Chondrocyte (in vitro differentiated cells): ENCODE data around the gene PPP1R3C. TPM values are rescaled to one million over a fixed set of nuclear protein-coding genes. Genes with fewer than 3 reads are reported as not detected.
A peak's percentile ranks its signal among the peaks of the same experiment; 100 is the strongest.

Source experiments
- DNase-seq: peaks from one replicate; pipeline ENCODE4 v3.0.0; 2021; ENCODE audit warnings: mixed read lengths, low spot score
- H3K27ac Mint-ChIP-seq: one replicate; pipeline ENCODE4 v1.8.0; 2021; ENCODE audit warnings: mild to moderate bottlenecking, moderate library complexity, mixed read lengths; ENCODE audit not compliant: unreplicated experiment
- H3K27me3 Mint-ChIP-seq: 2 replicates; pipeline ENCODE4 v1.8.0; 2021; ENCODE audit warnings: low read depth, mixed read lengths
- H3K36me3 Mint-ChIP-seq: 2 replicates; pipeline ENCODE4 v1.8.0; 2021; ENCODE audit warnings: low read depth, mixed read lengths
- H3K4me1 Mint-ChIP-seq: 2 replicates; pipeline ENCODE4 v1.8.0; 2021; ENCODE audit warnings: low read depth, mild to moderate bottlenecking, mixed read lengths
- H3K4me3 Mint-ChIP-seq: one replicate; pipeline ENCODE4 v1.8.0; 2021; ENCODE audit warnings: mild to moderate bottlenecking, moderate library complexity, mixed read lengths; ENCODE audit not compliant: unreplicated experiment
- H3K9me3 Mint-ChIP-seq: 2 replicates; pipeline ENCODE4 v1.8.0; 2021; ENCODE audit warnings: low read depth, mixed read lengths
- total RNA-seq: library from RNA; stranded (reverse); gene quantifications from 3 replicates; pipeline ENCODE4 v1.2.1, GENCODE V29; 2021
- TF ChIP-seq, protein P1 (sequence below): fragments of 200-600 bp; sonication (generic); IDR thresholded peaks from 2 replicates; pipeline ENCODE4 v1.5.0; 2021; ENCODE audit warnings: antibody characterized with exemption, mild to moderate bottlenecking, moderate library complexity

Gene PPP1R3C
- total RNA-seq, 1 donor from 2014 or later: 39.0 TPM

DNA sequence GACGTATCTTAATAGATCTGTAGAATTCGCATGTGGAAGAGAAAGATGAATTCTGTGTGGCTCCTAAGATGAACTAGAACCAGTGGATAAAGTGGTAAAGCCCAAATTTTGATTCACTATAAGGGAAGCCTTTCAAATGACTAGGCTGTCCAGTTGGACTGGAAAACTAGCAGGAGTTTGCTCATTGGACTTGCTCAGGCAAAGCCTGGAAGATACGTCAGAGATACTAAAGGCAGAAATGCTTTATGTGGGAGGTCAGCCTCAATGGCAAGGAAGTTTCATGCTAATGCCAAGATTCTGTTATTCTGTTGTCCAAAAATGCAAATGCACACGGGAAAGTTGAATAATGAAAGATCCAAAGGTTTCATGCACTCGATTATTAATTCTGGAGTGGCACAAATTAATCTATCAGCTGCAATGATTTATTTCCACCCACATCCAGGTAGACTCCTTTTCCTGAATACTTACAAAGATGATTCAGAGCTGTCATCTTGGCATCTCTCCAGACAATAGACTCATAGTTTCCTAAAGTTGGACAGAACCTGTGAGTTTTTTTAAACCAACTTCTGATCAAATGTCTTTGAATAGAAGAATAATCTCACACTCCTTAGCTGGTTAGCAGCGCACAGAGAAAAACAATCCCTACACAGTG, 20.5 kb upstream of the PPP1R3C start:
- Mint-ChIP-seq H3K9me3 (peaks cover 21% of the 10 kb centered on the region), H3K27me3 (no peaks in the 10 kb centered on the region), H3K4me1 (peaks cover 31% of the 10 kb centered on the region), H3K4me3 (no peak overlapping the region), H3K36me3 (peaks cover 8% of the 10 kb centered on the region), H3K27ac (peak overlapping the region; percentile 71)
- TF ChIP-seq, protein P1, sequence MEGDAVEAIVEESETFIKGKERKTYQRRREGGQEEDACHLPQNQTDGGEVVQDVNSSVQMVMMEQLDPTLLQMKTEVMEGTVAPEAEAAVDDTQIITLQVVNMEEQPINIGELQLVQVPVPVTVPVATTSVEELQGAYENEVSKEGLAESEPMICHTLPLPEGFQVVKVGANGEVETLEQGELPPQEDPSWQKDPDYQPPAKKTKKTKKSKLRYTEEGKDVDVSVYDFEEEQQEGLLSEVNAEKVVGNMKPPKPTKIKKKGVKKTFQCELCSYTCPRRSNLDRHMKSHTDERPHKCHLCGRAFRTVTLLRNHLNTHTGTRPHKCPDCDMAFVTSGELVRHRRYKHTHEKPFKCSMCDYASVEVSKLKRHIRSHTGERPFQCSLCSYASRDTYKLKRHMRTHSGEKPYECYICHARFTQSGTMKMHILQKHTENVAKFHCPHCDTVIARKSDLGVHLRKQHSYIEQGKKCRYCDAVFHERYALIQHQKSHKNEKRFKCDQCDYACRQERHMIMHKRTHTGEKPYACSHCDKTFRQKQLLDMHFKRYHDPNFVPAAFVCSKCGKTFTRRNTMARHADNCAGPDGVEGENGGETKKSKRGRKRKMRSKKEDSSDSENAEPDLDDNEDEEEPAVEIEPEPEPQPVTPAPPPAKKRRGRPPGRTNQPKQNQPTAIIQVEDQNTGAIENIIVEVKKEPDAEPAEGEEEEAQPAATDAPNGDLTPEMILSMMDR: no peak
- no peak for DNase-seq

GRCh38 chr10:91652364-91652763, 19.5 kb upstream of the PPP1R3C start:
- peaks cover 31% of the 10 kb centered on the region for H3K4me1 Mint-ChIP-seq
- H3K36me3 Mint-ChIP-seq: peaks cover 14% of the 10 kb centered on the region
- peak overlapping the region; percentile 7 for H3K4me3 Mint-ChIP-seq
- H3K9me3 Mint-ChIP-seq: peaks cover 21% of the 10 kb centered on the region
- TF ChIP-seq, protein P1: no peak
- no peak for DNase-seq
- peak overlapping the region; percentile 76 for H3K27ac Mint-ChIP-seq
- H3K27me3 Mint-ChIP-seq: no peaks in the 10 kb centered on the region

DNA sequence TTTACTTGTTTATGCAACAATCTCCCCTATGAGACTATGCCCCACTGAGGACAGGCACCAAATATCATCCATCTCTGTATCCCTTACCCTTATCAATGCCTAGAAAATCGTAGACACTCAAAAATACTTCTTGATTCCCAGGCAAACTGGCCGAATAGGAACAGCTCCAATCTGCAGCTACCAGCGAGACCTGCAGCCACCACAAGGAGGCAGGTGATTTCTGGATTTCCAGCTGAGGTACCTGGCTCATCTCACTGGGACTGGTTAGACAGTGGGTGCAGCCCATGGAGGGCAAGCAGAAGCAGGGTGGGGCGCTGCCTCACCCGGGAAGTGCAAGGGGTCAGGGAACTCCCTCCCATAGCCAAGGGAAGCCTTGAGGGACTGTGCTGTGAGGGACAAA, 10.8 kb upstream of the PPP1R3C start:
- peaks cover 41% of the 10 kb centered on the region for H3K9me3 Mint-ChIP-seq
- H3K4me3 Mint-ChIP-seq: no peak overlapping the region
- H3K27ac Mint-ChIP-seq: peak overlapping the region; percentile 89

DNA sequence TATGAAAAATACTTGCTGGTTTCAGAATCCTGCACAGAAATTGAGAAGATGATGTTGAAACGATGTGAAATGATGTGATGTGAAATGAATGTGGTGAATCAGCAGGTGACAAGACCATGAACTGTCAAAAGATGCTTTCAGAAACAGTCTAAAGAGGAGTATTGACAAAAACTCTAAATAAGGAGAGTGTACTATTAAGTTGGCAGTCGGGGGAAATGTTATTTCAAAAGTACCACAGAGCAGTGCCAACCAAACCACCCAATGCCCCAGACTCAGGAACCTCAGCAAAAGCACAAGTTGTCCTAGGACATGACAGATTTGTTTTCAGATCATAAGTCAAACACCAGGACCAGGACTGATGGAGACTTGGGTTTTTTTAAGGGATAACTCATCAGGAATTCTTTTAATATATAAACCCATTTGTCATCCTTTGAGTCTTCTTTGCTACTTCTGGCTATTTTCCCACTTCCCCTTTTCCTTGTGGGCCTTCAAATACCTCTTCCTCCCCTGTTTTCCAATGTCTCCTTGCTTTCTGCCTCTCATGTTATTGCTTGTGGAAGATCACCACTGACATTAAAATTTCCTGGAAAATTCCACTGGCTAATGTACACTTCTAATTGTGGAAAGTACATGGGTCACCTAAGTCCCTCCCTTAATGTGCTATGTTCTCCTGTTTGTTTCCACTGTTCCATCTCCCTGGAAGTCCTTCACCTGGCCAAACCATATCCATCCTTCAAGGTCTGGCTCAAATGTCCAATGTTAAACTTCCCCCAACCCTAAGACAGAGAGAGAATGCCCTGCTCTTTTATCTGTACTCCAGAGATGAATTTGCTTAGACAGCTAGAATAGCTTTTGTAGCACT, 10.2 kb upstream of the PPP1R3C start:
- Mint-ChIP-seq H3K4me1 (peaks cover 48% of the 10 kb centered on the region), H3K27ac (peak overlapping the region; percentile 89), H3K4me3 (no peak overlapping the region), H3K36me3 (peaks cover 27% of the 10 kb centered on the region), H3K9me3 (peaks cover 34% of the 10 kb centered on the region), H3K27me3 (no peaks in the 10 kb centered on the region)
- no peak for DNase-seq
- TF ChIP-seq, protein P1: no peak

More for the DNA sequence above, 10.8 kb upstream of the PPP1R3C start:
- TF ChIP-seq, protein P1: peak; percentile 73
- peaks cover 31% of the 10 kb centered on the region for H3K36me3 Mint-ChIP-seq
- peaks cover 48% of the 10 kb centered on the region for H3K4me1 Mint-ChIP-seq
- no peaks in the 10 kb centered on the region for H3K27me3 Mint-ChIP-seq
- no peak for DNase-seq

DNA sequence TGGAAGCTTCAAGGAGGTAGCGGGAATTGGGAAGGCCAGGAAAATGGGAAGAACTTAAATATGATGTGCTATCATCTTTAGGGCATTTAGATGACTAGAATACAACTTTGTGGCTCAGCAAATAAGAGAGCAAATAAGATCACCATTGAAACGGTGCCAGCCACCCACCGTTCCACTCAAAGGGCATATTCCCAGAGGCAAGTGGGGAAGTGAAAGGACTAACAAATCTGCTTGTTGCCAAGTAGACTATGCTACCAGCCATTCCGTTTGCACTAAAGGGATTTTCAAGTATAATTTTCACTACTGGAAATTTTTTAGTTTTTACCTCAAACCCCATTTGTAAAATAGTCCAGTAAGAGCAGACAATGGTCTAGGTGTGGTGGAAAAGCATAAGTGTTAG, 4.0 kb upstream of the PPP1R3C start:
- Mint-ChIP-seq H3K4me3 (no peak overlapping the region), H3K27me3 (no peaks in the 10 kb centered on the region), H3K36me3 (no peaks in the 10 kb centered on the region), H3K9me3 (no peaks in the 10 kb centered on the region), H3K27ac (peak overlapping the region; percentile 2), H3K4me1 (peaks cover 57% of the 10 kb centered on the region)
- no peak for DNase-seq
- TF ChIP-seq, protein P1: no peak
